OCI-M2 (cell line): Measurements from ENCODE around the gene CETN1.

Experiments
- DNase-seq: peaks from one replicate; lab custom pipeline; 2025; ENCODE audit not compliant: unreplicated experiment; lab: John Stamatoyannopoulos, UW

The CETN1 gene

GRCh38 chr18:574865-575645 lies 5.1 kb upstream of the CETN1 start:
- no peak for DNase-seq

GRCh38 chr18:576924-577323 lies 3.3 kb upstream of the CETN1 start:
- no peak for DNase-seq

- DNase-seq, result no peak
Observed at GRCh38 chr18:577643-578375, 2.4 kb upstream of the CETN1 start.

GRCh38 chr18:579238-579637 lies 942 bp upstream of the CETN1 start:
- DNase-seq, result no peak

GRCh38 chr18:581096-581495 lies 916 bp downstream of the CETN1 start:
- no peak for DNase-seq

GRCh38 chr18:582465-582864 lies 2.3 kb downstream of the CETN1 start:
- DNase-seq, result no peak

GRCh38 chr18:595068-595467 lies 14.9 kb downstream of the CETN1 start:
- no peak for DNase-seq

- no peak for DNase-seq
Observed at GRCh38 chr18:595571-595970, 15.4 kb downstream of the CETN1 start.

GRCh38 chr18:596288-596881 lies 16.2 kb downstream of the CETN1 start:
- no peak for DNase-seq

- no peak for DNase-seq
Observed at GRCh38 chr18:598124-598589, 18.0 kb downstream of the CETN1 start.

GRCh38 chr18:600107-600506 lies 19.9 kb downstream of the CETN1 start:
- no peak for DNase-seq

GRCh38 chr18:604771-605170 lies 24.6 kb downstream of the CETN1 start:
- no peak for DNase-seq

- DNase-seq, result no peak
Observed at GRCh38 chr18:607930-608329, 27.8 kb downstream of the CETN1 start.

- no peak for DNase-seq
Observed at GRCh38 chr18:610214-610928, 30.2 kb downstream of the CETN1 start.

- DNase-seq, result no peak
Observed at GRCh38 chr18:612156-612555, 32.0 kb downstream of the CETN1 start.

GRCh38 chr18:614193-614592 lies 34.0 kb downstream of the CETN1 start:
- DNase-seq, result no peak

- no peak for DNase-seq
Observed at GRCh38 chr18:615092-615521, 34.9 kb downstream of the CETN1 start.

- no peak for DNase-seq
Observed at GRCh38 chr18:615773-616172, 35.6 kb downstream of the CETN1 start.

GRCh38 chr18:616380-616995 lies 36.3 kb downstream of the CETN1 start:
- DNase-seq, result no peak

GRCh38 chr18:617970-618504 lies 37.9 kb downstream of the CETN1 start:
- DNase-seq, result no peak

- no peak for DNase-seq
Observed at GRCh38 chr18:618618-619017, 38.4 kb downstream of the CETN1 start.
